ENCODE measurements around the gene IGSF9B.

Gene IGSF9B

GRCh38 chr11:133901316-133901715, 55.5 kb downstream of the IGSF9B start:
- DNase-seq (ENCODE audit: low read depth in 2 of 2): no peak

- DNase-seq (ENCODE audit: low read depth in 2 of 2): no peak
Measured at GRCh38 chr11:133900176-133901105, 56.3 kb downstream of the IGSF9B start.

- DNase-seq (ENCODE audit: low read depth in 2 of 2): no peak
Measured at GRCh38 chr11:133898770-133899115, 58.0 kb downstream of the IGSF9B start.

DNA sequence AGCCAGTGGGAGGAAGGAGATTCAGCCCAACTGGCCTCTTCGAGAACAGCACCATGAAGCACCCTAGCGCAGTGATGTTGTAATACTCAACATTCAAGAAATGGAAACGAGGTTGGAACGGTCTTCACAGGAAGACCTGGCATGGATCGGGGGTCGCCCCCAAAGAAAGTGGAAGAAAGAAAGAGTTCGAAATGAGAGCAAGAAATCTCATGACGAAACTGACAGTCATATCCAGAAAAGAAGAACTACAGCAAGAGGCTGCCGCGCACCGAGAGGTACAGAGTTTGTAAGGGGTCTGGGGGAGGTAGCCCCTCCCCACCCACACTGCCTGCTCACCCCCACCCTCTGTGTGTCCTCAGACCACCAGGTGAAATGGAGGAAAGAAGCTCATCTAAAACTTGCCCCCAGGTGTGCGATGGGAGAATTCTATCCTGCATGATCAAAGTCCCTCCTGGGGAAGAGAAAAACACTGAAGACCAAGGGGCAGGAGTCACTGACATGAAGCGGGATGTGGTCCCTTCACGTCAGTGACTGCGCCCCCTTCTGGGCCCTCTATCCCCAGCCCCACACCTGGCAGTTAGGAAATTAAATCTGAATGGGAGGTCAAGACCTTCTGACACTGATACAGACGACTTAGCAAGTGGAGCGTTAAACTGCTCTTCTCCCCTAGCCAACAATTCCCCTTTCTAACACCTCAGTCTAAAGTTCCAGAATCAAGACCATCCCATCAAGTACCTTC, 58.6 kb downstream of the IGSF9B start:
- no peak for DNase-seq (ENCODE audit: low read depth in 2 of 2)

DNA sequence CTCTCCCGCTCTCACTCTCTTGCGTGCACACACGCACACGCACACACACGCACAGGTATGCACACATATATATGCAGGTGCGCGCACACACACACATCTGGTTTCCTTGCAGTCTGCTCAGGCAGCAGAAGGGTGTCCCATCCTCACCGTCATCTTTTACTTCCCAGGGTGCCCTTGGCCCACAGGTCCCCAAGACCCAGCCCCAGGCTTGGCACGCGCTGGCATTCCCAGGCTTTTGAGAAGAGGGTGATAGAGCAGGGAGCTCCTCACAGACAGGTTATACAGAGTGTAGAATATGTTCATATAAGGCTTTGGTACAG, 59.5 kb downstream of the IGSF9B start:
- DNase-seq (ENCODE audit: low read depth in 2 of 2): no peak

DNA sequence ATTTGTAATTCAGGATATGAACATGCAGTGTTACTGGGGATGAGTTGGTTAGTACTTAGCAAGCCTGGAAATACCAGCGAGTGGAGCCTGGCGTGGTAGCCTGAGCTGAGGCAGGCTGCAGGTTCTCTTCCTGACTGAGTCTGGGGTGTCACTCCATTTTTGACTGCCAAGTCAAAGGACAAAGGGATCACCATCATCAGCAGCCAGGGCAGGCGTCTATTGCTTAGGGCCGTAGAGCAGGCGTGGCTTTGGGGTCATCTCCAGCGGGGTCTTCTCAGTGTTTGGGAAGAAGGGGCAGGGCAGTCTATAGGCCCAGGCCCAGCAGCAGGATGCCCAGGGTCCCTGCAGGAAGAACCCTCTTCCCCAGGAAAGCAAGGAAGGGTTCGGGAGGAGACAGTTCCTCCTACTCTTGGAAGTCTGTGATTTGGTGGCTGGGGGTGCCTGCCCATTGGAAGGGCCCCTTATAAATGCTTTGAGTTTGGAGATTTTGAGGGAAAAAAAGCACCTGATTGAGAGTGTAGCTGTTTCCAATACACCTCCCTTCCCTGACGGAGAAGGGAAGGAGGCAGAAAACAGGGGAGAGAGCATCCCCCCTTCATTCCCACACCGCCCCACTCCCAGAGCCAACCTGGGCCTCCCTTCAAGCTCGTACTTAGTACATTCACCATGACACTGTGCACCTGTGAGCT, 60.0 kb downstream of the IGSF9B start:
- no peak for DNase-seq (ENCODE audit: low read depth in 2 of 2)

DNA sequence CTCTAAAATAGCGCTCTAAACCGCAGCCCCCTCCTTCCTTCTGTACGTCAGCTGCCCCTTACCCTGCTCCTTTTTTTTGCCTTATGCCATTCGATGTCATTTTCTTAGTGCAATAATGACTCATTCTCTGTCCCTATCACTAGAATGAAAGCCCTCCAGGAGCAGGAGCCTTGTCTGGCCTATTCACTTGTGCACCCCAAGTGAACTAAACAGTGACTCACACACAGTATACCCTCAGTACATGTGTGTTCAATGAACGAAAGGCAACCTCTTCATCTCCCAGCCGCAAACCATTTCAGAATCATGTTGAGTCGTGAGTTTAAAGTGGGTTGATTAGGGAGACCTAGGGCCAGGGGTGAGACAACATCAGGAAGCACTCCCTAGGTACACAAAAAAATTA, 60.7 kb downstream of the IGSF9B start:
- no peak for DNase-seq (ENCODE audit: low read depth in 2 of 2)

- DNase-seq (ENCODE audit: low read depth in 2 of 2): no peak
Measured at GRCh38 chr11:133895551-133895950, 61.2 kb downstream of the IGSF9B start.

GRCh38 chr11:133895061-133895479, 61.7 kb downstream of the IGSF9B start:
- DNase-seq (ENCODE audit: low read depth in 2 of 2): no peak

DNA sequence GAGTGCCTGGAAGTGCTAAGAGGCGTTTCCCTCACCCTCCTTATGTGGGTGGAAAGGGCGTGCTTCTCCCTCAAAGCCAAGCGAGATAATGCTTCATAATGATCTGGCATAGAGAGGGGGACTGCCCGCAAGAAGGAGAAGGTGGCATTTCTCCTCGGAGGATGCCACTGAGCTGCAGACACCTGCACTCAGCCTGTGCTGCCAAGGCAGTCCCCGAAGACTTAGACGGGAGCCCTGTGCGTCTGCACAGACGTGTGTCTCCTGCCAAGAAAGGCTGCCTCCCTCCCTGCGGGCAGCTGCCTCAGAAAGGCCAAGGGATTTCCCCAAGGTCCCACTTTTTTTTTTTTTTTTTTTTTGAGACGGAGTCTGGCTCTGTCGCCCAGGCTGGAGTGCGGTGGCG, 63.4 kb downstream of the IGSF9B start:
- DNase-seq (ENCODE audit: low read depth in 2 of 2): no peak

- no peak for DNase-seq (ENCODE audit: low read depth in 2 of 2)
Measured at GRCh38 chr11:133892584-133893380, 64.0 kb downstream of the IGSF9B start.

DNA sequence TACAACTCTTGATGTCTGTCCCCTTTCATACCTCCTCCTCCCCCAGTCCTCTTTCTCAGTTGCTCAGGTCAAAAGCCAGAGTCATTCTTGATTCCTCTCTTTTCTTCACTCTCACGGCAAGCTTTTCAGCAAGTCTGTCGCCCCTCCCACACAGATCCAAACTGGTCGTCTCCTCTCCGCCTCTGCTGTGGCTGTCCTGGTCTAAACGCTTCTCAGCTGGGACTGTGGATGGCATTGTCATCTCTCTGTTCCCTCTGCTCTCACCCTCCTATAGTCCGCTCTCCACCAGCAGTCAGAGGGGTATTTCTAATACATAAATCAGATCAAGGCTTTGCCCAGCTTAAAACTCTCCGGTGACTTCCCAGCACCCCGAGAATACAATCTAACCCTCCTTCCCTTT, 64.6 kb downstream of the IGSF9B start:
- DNase-seq (ENCODE audit: low read depth in 2 of 2): no peak

- DNase-seq (ENCODE audit: low read depth in 2 of 2): no peak
Measured at GRCh38 chr11:133889893-133890292, 66.9 kb downstream of the IGSF9B start.

- no peak for DNase-seq (ENCODE audit: low read depth in 2 of 2)
Measured at GRCh38 chr11:133889188-133889587, 67.6 kb downstream of the IGSF9B start.

GRCh38 chr11:133887692-133888332, 69.0 kb downstream of the IGSF9B start:
- DNase-seq (ENCODE audit: low read depth in 2 of 2): no peak

GRCh38 chr11:133886029-133886428, 70.7 kb downstream of the IGSF9B start:
- no peak for DNase-seq (ENCODE audit: low read depth in 2 of 2)

GRCh38 chr11:133872160-133872559, 84.6 kb downstream of the IGSF9B start:
- DNase-seq (ENCODE audit: low read depth in 2 of 2): no peak

DNA sequence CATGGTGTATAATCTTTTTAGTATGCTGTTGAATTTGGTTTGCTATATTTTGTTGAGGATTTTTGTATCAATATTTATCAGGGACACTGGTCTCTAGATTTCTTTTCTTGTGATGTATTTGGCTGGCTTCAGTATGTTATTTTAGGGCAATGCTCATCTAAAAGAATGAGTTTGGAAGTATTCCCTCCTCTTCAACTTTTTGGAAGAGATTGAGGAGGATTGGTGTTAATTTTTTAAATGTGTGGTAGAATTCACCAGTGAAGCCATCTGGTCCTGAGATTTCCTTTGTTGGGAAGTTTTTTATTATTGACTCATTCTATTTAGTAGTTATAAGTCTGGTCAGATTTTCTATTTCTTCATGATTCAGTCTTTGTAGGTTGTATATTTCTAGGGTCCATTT, 89.3 kb downstream of the IGSF9B start:
- no peak for DNase-seq (ENCODE audit: low read depth in 2 of 2)

DNA sequence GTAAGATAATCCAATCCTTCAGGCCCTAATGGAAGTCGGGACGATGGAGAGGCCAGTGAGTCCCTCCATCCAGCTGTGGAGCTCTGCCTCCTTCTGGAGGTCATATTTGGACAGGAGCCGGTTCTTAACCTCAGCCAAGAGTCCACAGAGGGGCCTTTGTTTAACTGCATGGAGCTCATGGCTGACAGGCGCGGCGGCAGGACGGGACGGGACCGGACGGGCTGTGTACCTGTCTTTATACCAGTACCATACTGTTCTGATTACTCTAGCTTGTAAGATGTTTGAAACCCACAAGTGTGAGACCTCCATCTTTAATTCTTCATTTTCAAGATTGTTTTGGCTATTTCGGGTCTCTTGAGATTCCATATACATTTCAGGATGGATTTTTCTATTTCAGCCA, 91.3 kb downstream of the IGSF9B start:
- no peak for DNase-seq (ENCODE audit: low read depth in 2 of 2)

DNA sequence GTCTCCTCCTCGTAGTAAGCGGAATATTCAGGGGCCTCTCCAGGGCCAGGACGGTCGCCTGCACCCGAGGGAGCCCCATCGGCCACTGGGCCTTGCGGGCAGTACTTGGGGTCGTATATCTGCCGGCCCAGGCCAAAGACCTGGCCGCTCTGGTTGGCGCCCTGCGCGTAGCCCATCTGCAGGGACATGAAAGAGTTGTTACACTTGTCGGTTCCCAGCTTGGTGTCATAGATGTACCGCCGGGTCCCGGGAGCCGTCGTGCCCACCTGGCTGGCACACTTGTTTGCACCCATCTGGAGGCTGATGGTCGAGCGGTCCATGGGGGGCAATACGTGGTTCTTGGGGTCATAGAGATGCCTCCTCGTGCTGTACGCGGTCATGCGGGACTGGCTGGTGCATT, 92.0 kb downstream of the IGSF9B start:
- no peak for DNase-seq (ENCODE audit: low read depth in 2 of 2)

DNA sequence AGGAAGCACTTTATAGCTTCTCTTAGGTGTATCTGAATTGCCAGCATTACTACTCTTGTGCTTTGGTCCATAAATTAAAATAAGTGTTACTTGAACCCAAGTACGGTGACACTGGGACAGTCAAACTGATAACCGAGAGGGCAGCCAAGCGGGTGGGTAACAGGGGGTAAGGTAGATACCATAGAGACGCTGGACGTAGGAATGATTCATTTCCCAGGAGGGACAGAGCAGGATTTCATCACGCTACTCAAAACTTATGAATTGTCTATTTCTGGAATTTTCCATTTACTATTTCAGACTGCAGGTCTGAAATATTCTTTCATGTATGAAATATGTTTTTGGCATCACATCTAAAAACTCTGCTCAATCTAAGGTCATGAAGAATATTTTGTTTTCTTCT, 96.6 kb downstream of the IGSF9B start:
- no peak for DNase-seq (ENCODE audit: low read depth in 2 of 2)
